ENCODE data around the gene PCCA.

DNA sequence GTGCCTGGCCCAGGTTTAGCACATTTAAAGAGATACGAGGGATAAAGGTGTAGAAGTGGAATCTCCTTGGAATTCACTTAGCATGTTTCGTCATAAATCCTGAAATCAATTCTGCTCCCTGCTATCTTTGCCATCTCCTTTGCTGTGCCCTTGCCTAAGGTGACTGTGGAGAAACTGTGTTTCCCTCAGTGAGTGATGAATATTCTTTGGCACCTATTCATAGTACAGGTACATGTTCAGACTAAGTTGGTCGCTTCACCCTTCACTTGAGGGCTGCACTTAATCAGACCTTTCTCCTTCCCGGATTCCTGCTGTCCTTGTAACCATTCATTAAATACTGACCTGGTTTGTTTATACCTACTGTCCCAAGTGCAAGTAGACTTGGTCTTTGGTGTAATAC lies 17.8 kb downstream of the PCCA start:
- TF ChIP-seq POLR2A (IDR thresholded peaks at IDR 0.05; ENCODE audit: low read length) = no peak
- TF ChIP-seq GATA1 (IDR thresholded peaks at IDR 0.05; ENCODE audit: low read depth, low read length) = no peak

All from erythroblast (primary cell).